ENCODE results near the gene MSRB1. TPM values are rescaled to one million over a fixed set of nuclear protein-coding genes. Genes with fewer than 3 reads are reported as not detected.

MSRB1 gene
- total and polyA plus RNA-seq, 2 of the 13 experiments (the other 11 are each of a cell fraction or from before 2014, with no cell fraction given): 32.1 to 75.4 TPM

DNA sequence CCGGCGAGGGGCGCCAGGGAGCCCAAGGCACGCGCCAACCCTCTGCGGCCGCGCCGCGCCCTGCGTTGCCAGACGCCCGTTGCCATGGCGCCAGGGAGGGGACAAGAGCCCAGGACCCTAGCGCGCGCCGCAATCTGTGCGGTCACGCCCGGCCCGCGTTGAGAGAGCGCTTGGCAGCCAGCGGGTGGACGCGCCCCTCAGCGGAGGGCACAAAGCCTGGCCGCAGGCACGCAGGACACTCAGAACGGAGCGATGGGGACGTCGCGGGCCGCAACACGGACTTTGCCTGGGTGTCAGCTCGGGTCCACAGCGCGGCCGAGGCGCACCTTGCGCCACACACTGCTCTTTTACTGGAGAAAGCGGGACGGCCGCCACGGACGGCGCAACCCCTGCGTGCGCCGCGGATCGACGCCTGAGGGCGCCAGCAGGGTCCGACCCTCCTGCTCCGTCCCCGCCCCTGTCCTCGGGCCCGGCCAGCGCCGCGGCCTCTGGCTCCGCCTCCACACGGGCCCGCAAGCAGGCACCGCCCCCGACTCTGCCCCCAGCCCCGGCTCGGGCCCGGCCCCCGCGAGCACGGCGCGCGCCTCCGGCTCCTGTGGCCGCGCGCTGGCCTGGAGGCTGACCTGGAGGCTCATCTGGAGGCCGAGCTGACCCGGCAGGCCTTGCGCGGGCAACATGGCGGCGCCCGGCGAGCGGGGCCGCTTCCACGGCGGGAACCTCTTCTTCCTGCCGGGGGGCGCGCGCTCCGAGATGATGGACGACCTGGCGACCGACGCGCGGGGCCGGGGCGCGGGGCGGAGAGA, 40.7 kb upstream of the MSRB1 start, which contains the start of gene GFER:
TSS of gene GFER (plus strand) at position 650 of the 803 bp plus-strand sequence. CDS start at position 676, 26 bp downstream.
- peak; percentile 81 for DNase-seq (ENCODE audit: low spot score)
- Histone ChIP-seq H3K27me3 (ENCODE audit: control insufficient read depth in 1 of 2, insufficient read depth in 2 of 2, low read length in 2 of 2) (no peaks in the 10 kb centered on the region), H3K9ac (ENCODE audit: insufficient read depth, low read depth, low read length) (peak within 1 kb of the TSS; percentile 95), H3K36me3 (replicated peaks in 1 of 2; ENCODE audit: control insufficient read depth in 1 of 2, insufficient read depth in 2 of 2, low read length in 2 of 2) (peaks cover 12 to 15% of the 10 kb centered on the region in 2 experiments; a peak in 4 of 5 replicates), H4K20me1 (ENCODE audit: insufficient read depth, low read length) (no peaks in the 10 kb centered on the region), H3K9me3 (ENCODE audit: low read length) (no peaks in the 10 kb centered on the region), H2AFZ (ENCODE audit: low read length) (no peak within 1 kb of the TSS), H3K4me2 (ENCODE audit: low read depth, low read length) (peak within 1 kb of the TSS; percentile 98), H3K79me2 (ENCODE audit: insufficient read depth, low read length) (peaks cover 13% of the 10 kb centered on the region), H3K4me3 (replicated peaks in 1 of 3; ENCODE audit: insufficient read depth in 1 of 3, low read depth in 2 of 3, low read length in 3 of 3) (peak within 1 kb of the TSS; percentile 81 to 93 (median 84)), H3K27ac (ENCODE audit: extremely low read length, insufficient read depth, low read length) (peak within 1 kb of the TSS; percentile 97), H3K4me1 (ENCODE audit: insufficient read depth, low read length) (peaks cover 54% of the 10 kb centered on the region)
- intact Hi-C loops (cut with micrococcal nuclease; ENCODE audit: unreplicated experiment): no loop called here
- ChIA-PET CTCF (ENCODE audit: low intra/inter-chr PET ratio, low total read pairs) (interaction anchor here (1.2 kb wide), 1 partner anchor 20 kb away, joined by 4 read pairs; no protein-coding TSS in a partner anchor), POLR2A (interaction anchor here (0.6 to 6.8 kb wide), 13 partner anchors 10 to 756 kb away, joined by 3 to 62 read pairs (median 6); partner anchors contain the start of genes MSRB1, RPS2, TBL3 and TRAF7)
- TSS peak; percentile 63 for BruUV-seq (replicated peaks)
- ATAC-seq: peak; percentile 82
- in situ Hi-C loops (cut with HindIII; ENCODE audit: extremely low pct_ligation_motif_present, low pct_unique_long_range_greater_than_20kb): no loop called here
- WGBS (ENCODE audit: low lambda C conversion rate): 0% methylated on average over 17 of the region's 109 CpGs
- peak; percentile 39 for FAIRE-seq
- no peak for TF ChIP-seq SMARCC2 (IDR thresholded peaks at IDR 0.05)
- TF ChIP-seq IRX3 (CRISPR knock-in tag; IDR thresholded peaks at IDR 0.05; ENCODE audit: borderline replicate concordance, low read depth): 0 out of 2 replicates have a peak, but pooled peaks have one; percentile 27
- no peak for TF ChIP-seq SOX5 (CRISPR knock-in tag; IDR thresholded peaks at IDR 0.05; ENCODE audit: borderline replicate concordance)
- TF ChIP-seq, protein P1, sequence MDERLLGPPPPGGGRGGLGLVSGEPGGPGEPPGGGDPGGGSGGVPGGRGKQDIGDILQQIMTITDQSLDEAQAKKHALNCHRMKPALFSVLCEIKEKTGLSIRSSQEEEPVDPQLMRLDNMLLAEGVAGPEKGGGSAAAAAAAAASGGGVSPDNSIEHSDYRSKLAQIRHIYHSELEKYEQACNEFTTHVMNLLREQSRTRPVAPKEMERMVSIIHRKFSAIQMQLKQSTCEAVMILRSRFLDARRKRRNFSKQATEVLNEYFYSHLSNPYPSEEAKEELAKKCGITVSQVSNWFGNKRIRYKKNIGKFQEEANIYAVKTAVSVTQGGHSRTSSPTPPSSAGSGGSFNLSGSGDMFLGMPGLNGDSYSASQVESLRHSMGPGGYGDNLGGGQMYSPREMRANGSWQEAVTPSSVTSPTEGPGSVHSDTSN (CRISPR knock-in tag; IDR thresholded peaks at IDR 0.05): no peak
- no peak for TF ChIP-seq NPAS2 (CRISPR knock-in tag; IDR thresholded peaks at IDR 0.05; ENCODE audit: borderline replicate concordance)
- peak; percentile 84 for TF ChIP-seq CCAR2 (optimal IDR thresholded peaks at IDR 0.05; ENCODE audit: low read depth, low read length)
- no peak for TF ChIP-seq PAF1 (CRISPR knock-in tag; IDR thresholded peaks at IDR 0.05)
- TF ChIP-seq, protein P2, sequence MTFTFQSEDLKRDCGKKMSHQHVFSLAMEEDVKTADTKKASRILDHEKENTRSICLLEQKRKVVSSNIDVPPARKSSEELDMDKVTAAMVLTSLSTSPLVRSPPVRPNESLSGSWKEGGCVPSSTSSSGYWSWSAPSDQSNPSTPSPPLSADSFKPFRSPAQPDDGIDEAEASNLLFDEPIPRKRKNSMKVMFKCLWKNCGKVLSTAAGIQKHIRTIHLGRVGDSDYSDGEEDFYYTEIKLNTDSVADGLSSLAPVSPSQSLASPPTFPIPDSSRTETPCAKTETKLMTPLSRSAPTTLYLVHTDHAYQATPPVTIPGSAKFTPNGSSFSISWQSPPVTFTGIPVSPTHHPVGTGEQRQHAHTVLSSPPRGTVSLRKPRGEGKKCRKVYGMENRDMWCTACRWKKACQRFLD (CRISPR knock-in tag; IDR thresholded peaks at IDR 0.05; ENCODE audit: borderline replicate concordance): no peak
- TF ChIP-seq ZNF180 (CRISPR knock-in tag; IDR thresholded peaks at IDR 0.05; ENCODE audit: borderline replicate concordance, low read depth): no peak
- TF ChIP-seq PRMT3 (CRISPR knock-in tag; IDR thresholded peaks at IDR 0.05; ENCODE audit: borderline replicate concordance, low read depth): 0 out of 2 replicates have a peak, but pooled peaks have one; percentile 17
- TF ChIP-seq, protein P3, sequence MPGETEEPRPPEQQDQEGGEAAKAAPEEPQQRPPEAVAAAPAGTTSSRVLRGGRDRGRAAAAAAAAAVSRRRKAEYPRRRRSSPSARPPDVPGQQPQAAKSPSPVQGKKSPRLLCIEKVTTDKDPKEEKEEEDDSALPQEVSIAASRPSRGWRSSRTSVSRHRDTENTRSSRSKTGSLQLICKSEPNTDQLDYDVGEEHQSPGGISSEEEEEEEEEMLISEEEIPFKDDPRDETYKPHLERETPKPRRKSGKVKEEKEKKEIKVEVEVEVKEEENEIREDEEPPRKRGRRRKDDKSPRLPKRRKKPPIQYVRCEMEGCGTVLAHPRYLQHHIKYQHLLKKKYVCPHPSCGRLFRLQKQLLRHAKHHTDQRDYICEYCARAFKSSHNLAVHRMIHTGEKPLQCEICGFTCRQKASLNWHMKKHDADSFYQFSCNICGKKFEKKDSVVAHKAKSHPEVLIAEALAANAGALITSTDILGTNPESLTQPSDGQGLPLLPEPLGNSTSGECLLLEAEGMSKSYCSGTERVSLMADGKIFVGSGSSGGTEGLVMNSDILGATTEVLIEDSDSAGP (CRISPR knock-in tag; IDR thresholded peaks at IDR 0.05; ENCODE audit: borderline replicate concordance): peak; percentile 88; the same call in 1 of the 2 replicates
- 0 out of 2 replicates have a peak, but pooled peaks have one; percentile 32 for TF ChIP-seq TOPORS (CRISPR knock-in tag; IDR thresholded peaks at IDR 0.05)
- TF ChIP-seq MZF1 (CRISPR knock-in tag; IDR thresholded peaks at IDR 0.05; ENCODE audit: borderline replicate concordance): no peak
- peak; percentile 50; the same call in 1 of the 2 replicates for TF ChIP-seq MXD4 (CRISPR knock-in tag; IDR thresholded peaks at IDR 0.05)
- TF ChIP-seq ZNF605 (CRISPR knock-in tag; IDR thresholded peaks at IDR 0.05): peak; percentile 81; the same call in 1 of the 2 replicates
- TF ChIP-seq ZNF607 (CRISPR knock-in tag; IDR thresholded peaks at IDR 0.05; ENCODE audit: borderline replicate concordance): peak; percentile 11; the same call in 1 of the 2 replicates
- peak; percentile 96 for TF ChIP-seq HOXA3 (CRISPR knock-in tag; IDR thresholded peaks at IDR 0.05)
- 0 out of 2 replicates have a peak, but pooled peaks have one; percentile 50 for TF ChIP-seq JUND (CRISPR knock-in tag; IDR thresholded peaks at IDR 0.05)

Data from HepG2 (cell line).